Urothelium cell line (cell line): ENCODE data around the gene ODAD2.
"Not testable (repeated sequence)": the region's sequence is repeated elsewhere in the genome, so short reads cannot be mapped to it uniquely, and the experiment has no call there.

Source experiments
- DNase-seq: peaks from one replicate; pipeline ENCODE4 v3.0.0; 2011; ENCODE audit warnings: low spot score, mixed read lengths
- FAIRE-seq: peaks from 2 replicates; lab custom pipeline; 2011; peaks lifted over from hg19 to GRCh38; lab: Jason Lieb, UNC

Gene ODAD2, protein sequence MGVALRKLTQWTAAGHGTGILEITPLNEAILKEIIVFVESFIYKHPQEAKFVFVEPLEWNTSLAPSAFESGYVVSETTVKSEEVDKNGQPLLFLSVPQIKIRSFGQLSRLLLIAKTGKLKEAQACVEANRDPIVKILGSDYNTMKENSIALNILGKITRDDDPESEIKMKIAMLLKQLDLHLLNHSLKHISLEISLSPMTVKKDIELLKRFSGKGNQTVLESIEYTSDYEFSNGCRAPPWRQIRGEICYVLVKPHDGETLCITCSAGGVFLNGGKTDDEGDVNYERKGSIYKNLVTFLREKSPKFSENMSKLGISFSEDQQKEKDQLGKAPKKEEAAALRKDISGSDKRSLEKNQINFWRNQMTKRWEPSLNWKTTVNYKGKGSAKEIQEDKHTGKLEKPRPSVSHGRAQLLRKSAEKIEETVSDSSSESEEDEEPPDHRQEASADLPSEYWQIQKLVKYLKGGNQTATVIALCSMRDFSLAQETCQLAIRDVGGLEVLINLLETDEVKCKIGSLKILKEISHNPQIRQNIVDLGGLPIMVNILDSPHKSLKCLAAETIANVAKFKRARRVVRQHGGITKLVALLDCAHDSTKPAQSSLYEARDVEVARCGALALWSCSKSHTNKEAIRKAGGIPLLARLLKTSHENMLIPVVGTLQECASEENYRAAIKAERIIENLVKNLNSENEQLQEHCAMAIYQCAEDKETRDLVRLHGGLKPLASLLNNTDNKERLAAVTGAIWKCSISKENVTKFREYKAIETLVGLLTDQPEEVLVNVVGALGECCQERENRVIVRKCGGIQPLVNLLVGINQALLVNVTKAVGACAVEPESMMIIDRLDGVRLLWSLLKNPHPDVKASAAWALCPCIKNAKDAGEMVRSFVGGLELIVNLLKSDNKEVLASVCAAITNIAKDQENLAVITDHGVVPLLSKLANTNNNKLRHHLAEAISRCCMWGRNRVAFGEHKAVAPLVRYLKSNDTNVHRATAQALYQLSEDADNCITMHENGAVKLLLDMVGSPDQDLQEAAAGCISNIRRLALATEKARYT

DNA sequence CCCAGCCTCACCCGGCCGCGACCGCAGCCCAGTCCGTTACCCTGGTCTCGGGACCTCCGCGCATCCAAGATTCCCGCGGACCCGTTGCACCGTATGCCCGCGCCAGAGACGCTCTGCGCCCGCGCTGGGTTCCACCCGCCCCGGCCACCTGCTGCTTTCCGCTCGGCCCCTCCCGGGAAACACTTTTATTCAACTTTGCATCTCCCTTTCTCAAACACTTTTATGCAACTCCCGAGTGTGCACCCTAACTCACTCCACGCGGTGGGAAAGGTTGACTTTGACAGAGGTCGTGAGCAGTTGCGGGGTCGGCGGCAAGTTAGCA is at the start of gene ODAD2:
Gene ODAD2, minus strand, starts transcription at position 126 of the 322 bp plus-strand sequence. CDS start 3,937 bp downstream, outside the sequence.
- no peak for DNase-seq
- no peak for FAIRE-seq

DNA sequence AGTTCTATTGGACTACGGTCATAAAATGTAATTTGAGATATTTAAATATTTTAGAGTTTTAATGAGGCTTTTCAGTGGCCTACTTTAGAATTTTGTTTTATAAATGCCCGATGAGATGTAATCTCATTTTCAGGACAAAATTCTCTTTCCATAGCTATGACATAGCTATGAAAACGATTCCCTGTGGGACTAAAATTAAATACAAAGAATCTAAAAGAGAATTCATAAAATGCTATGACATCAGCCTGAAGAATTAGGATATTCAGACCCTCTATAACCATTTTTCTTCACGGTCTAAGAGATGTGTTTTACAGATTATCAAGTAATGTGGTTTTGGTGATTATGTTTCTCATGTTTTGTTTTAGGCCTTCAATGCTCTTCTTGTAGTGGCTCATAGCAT is 48.2 kb upstream of the ODAD2 start:
- DNase-seq (no peak), FAIRE-seq (no peak)

DNA sequence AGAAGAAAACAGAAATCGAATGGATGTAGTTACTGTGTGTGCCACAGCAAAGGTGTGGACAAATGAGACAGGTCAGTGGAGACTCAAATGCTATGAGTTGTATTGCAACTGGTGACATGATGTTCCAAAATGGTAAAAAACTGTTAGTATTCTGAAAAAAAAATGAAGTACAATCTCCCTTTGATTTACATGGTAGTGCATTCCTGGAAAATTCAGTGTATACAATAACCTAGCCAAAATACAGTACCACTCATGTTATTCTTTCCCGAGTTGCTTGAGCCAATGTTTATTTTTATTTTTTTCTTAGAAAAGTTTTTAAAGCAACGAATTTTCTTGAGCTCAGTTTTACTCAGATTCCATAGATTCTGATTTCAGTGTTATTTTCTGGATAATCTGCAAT is 47.7 kb upstream of the ODAD2 start:
- no peak for DNase-seq
- FAIRE-seq, result no peak

DNA sequence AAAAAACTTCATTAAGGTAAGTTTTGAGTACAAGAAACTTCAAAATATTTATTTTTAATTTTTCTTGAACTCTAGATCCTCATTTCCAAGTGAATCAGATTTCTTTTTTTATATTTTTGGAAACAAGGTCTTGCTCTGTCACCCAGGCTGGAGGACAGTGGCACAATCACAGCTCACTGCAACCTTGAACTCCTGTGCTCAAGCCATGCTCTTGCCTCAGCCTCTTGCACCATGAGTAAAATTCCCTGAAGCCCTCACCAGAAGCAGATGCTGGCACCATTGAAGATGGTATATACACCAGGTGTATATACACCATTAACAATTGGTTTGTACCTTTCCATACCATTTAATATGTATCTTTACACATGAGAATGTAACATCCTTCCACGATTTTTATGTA is 45.1 kb upstream of the ODAD2 start:
- DNase-seq (no peak), FAIRE-seq (no peak)

DNA sequence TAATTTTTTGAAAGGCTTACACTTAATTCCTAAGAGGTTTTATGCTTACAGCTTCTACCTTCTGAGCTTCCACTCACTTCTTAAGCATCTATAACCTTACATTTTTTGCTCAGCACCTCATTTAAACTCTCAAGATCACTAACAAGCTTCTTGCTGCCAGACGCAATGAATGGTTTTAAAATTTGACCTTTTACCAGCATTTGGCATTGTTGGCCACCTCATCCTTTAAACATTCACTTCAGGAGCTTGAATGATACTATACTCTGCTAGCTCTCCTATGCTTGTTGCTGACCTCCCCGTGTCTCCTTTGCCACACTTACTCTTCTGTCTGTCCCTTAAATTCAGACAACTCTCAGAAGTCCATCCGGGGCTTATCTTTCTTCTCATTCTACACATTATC is 37.7 kb upstream of the ODAD2 start:
- DNase-seq, result no peak
- FAIRE-seq, result no peak

DNA sequence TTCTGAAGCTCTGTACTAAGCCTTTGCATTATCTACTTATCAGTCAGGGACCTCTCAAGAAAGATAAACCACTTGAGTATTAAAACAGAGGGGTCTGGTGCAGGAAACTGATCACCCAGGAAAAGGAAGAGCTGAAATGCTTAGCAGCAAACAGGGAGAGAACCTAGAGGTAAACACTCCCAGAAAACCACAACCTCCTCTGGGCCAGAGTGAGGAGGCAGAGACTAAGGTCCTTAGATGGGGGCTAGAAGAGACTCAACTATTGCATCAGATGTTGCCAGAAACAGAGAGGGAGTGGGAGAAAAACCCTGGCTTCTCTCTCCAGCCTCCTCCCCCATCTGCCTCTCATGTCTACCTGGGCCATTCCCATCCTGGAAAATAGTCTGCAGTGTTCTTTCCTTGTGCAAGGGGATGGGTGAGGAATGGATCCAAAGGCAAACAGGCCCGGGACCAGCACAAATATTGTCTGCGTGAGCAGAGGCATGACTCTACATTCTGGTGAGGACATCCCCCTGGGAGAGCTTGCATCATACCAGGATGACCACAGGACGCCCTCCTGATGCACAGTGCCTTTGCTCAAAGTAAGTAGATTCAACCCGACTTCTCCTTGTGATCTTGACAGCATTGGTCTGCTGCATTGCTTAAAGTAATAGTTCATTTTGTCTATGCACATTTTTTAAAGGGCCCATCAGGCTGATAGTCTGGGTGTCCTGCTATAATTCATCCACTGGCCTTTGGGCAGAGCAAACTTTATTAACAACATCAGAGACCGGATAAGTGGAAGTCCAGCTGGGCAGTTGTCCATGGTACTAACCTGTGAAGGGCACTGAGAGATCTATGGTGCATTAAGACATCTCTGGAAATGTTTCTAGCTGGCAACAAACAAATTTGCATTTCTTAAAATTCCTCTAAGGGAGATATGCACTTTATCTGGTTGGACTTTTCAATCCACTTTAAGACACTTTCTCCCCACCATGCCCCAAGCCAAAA is 22.4 kb upstream of the ODAD2 start:
- DNase-seq, result no peak
- FAIRE-seq, result no peak

DNA sequence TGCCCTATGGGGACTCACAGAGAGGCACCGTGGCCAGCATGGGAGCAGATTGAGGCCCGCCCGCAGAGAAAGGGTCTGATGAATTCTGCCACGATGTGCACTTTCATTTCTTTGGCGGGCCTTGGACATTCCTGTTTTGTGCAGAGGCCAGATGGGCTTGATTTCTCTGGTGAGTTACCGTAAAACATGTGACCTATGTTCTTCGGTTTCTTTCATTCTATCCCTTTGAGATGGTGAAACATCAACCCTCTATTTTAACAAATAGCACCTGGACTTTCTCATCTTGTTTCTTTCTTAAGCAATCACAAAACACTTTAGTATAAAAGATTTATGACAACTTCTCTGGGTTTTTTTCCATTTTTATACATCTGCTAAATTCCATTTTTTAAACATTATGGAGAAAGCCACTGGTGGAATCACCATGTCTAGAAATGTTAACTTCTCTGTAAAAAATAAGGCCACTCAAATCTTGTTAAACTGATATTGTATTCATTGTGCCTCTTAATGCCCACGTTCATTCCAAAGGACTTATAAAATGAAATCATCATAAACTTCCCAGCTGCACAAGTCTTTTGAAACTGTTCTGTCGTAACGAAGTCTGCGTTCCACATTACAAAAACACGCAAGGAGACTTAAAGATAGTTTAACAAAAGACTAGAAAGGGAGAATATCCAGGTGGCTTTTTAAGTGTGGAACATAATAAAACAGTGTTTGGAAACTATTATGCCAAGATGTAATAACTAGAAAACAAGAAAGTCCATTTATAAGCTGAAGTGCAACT is 21.4 kb upstream of the ODAD2 start:
- no peak for FAIRE-seq
- DNase-seq, result no peak

DNA sequence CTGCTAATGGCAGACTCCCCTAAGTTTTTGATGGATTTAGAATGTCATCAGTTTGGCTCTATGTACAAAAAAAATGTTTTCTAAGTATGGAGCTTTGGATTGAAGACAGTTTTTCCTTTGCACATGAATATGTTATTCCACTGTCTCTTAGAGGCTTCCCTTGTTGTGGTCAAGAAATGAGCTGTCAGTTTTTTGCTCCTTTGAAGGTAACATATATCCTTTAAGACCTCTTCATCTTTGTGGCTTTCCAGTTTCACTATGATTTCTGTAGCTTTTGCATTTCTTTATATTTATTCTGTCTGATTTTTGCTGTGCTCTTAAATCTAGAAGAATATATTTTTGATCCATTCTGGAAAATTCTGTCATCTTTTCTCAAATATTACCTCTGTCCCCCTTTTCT is 15.8 kb upstream of the ODAD2 start:
- FAIRE-seq, result no peak
- no peak for DNase-seq

DNA sequence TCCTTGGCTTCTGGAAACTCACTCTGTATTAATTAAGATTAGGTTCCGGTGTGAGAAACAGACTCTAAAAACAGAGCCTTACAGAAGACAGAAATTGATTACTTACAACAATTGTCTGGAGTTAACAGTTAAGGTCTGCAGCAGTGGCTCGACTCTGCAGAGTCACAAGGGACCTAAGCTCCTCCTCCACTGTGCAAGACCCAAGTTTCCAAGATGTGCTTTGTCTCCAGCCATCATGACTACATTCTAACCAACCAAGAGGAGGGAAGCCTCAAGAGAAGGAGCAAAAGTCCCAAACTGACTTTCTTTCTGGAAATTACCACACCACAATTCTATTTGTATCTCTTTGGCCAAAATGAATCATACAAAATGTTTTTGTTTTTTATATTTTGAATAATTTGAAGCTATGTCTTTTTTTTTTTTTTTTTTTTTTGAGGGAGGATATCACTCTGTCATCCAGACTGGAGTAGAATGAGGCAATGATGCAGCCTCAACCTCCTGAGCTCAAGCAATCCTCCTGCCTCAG is 14.2 kb upstream of the ODAD2 start:
- DNase-seq (no peak), FAIRE-seq (no peak)

DNA sequence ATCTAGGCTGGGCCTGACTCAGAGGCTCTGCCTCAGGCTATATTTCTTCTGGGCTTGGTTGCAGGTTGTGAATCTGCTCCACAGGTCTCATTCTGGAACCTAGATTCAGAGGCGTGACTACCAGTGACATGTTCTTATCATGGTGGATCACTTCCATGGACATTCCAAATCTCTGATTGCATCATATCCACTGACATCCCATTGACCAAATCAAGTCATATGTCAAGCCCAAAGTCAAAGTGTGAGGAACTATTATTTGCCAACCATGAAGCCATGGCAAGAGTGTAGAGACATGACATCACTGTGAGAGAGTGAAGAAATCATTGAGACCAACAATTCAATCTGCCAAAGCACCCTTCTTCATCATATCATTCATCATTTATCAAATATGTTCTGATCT is 11.9 kb upstream of the ODAD2 start:
- no peak for DNase-seq
- FAIRE-seq, result no peak

DNA sequence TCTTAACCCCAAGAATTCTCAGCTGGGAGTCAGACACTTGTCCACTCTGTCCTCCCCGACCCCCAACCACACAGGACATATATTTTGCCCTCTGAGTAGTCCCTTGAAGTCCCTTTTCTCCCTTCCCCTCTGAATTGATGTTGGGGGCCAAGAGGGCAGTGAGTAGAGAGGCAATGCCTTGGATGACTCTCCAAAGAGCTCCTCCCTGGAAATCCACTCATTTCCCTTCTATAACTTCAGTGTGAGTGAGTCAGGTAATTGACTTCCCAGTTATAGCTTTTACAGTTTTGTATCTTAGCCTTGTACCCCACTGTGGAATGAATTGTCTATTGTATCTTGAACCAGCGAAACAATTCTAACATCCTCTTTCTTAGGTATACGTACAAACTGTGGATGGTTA is 9.2 kb upstream of the ODAD2 start:
- no peak for FAIRE-seq
- DNase-seq, result no peak

DNA sequence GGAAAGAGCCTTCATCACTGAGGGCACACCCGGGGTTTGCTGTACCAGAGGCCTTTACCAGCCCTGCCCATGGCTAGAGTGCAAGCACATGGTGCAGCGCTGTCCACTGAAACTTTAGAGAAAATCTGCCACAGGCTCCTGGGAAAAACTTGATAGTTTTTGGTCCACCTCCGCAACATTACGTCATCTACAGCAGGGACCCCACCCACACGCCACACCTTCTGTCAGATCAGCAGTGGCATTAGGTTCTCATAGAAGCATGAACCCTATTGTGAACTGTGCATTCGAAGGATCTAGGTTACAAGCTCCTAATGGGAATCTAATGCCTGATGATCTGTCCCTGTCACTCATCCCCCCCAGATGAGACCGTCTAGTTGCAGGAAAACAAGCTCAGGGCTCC is 2.5 kb upstream of the ODAD2 start:
- no peak for FAIRE-seq

DNA sequence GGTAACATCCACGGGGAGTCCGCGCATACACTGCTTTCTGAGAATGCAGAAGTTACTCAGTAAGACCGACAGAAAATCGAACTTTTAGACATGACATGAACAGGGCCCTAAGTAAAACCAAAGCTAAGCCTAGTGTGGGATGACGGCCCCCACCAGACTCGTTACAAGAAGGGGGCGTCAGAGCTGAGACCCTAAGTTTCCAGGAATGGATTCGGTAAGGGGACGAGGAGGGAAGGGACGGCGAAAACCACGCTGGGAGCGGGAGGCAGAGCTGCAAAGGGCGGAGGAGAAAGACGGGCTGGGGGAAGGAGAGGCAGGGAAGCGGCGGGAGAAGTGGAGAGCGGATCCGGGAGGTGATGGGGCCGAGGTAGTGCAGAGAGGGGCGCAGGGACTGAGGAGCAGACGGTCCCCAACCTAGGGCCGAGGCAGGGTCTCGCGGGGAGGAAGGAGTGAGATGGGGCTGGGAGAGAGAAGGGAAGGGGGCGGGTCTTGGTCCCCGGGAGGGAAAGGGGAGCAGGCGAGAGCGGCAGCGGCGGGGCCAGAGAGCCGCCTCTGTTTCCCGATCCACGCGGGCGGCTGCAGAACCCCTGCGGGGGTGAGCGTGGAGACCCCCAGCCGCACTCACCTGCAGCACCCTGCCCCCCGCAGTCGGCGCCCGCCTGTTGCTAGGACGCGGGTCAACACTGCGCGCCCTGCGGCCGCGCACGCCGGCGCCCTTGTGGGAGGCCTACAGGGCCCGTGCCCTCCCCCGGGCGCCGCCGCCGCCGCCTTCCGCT is 513 bp downstream of the ODAD2 start:
- DNase-seq (peak; percentile 61), FAIRE-seq (peak; percentile 81)

More for the DNA sequence above, 2.5 kb upstream of the ODAD2 start:
- DNase-seq, result no peak

DNA sequence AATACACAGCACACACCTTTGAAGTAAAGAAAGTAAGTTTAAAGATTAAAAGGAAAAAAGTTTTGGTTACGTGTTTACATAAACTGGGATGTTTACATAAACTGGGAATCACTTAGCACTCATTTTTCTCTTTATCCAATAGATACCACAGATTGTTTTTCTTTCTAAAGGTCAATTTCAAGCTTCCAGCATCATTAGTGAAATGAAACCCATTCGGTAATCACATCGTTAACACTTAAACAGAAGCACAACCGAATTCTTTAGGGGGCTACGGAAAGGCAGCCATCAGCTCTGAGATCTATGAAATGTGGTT is 1.1 kb downstream of the ODAD2 start:
- DNase-seq, result no peak
- no peak for FAIRE-seq

DNA sequence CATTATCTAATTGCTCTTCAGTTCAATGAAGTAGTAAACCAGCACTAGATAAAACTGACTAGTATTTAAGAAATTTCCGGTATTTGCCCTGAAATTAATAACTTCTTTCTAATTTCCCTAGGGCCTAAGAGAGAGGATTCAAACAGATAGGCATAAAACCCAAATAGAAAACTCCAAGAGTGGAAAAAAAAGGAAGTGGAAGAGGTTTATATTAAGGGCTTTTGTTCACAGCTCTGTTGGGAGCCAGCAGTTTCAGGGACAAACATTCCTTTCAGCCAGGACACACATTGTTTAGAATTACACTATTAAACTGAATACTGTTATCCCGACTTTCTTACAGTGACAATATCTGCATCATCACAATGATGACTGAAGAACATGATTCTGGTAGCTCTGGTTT is 3.6 kb downstream of the ODAD2 start:
- no peak for DNase-seq
- FAIRE-seq, result no peak

DNA sequence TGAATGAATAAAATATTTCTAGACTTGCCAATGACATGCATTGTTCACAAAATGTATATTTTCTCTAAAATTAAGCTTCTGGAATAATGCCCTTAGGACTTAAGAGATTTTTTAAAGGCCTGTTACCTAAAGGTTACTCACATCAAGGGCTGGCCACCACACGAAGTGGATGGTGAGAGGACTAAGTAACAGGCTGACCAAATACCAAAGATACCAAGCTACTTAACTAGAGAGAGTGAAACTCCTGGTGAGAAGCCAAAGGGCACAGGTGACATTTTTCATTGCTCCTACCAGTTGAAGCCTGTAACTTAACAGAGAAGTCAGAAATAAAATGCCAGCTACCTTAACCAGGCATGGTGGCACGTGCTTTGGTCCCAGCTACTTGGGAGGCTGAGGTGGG is 9.5 kb downstream of the ODAD2 start:
- not testable (repeated sequence) for FAIRE-seq, DNase-seq

DNA sequence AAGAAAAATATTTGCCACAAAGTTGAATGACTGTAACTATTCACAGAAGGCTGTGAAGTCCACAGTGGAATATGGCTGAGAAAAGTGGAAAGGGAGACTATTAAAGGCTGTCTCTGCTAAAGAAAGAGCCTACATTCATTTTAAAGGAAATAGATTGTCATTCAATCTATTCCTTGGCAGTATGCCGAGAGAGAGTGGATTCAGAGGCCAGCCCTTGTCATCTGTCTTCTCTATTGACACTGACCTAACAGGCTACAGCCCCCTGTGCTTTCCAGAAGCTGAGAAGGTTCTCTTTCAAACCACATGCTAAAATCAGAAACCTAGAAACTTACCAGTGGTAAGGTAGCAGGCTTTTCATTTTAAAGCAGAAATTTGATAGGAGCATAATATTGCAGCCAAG is 12.1 kb downstream of the ODAD2 start:
- DNase-seq, result no peak
- FAIRE-seq, result no peak

DNA sequence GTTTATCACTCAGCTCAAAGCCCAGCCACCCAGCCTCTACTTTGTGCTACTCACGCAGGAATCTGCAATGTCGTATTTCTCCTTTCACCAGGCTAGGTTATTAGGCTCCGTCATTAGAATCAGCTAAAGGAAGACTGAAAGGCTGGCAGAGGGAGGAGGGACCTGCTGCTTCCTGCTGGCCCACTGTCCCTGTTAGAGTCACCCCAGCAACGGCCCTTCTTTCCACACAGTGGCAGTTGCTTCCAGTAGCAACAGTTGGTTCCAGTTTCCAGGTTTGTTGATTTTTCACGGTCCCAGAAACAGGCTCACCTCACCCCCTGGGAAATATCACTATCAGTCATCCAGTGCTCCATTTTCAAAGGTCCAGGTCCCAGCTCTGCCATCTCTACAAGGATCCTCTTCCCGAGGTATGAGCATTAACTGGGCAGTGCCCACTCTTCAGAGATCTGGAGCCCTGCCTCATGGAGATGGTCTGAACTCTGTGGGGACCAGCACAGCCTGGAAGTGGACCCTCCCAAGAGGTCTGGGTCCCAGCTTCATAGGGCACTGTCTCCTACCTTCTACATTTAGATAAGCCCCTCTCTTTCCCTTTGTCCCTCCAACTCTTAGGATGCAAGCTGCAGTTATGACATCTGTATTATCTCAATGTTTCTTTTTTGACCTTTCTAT is 15.9 kb downstream of the ODAD2 start:
- peak; percentile 13 for FAIRE-seq
- DNase-seq, result no peak
